OCI-LY1 (cell line): ENCODE measurements around the gene C11orf42.

Source experiments
- EZH2 ChIP-seq: fragments of 200-600 bp; sonication (generic), shearing (Covaris generic); IDR thresholded peaks from 2 replicates; pipeline ENCODE4 v1.8.0; 2017; ENCODE audit warnings: borderline replicate concordance, mixed run types, mild to moderate bottlenecking, antibody characterized with exemption, low read length, moderate library complexity, mixed read lengths
- TF ChIP-seq, protein P1 (sequence below): fragments of 200-600 bp; sonication (generic), shearing (Covaris generic); IDR thresholded peaks from 2 replicates; pipeline ENCODE4 v1.5.1; 2017; ENCODE audit warnings: mild to moderate bottlenecking, antibody characterized with exemption, low read length, moderate library complexity, mixed read lengths

DNA sequence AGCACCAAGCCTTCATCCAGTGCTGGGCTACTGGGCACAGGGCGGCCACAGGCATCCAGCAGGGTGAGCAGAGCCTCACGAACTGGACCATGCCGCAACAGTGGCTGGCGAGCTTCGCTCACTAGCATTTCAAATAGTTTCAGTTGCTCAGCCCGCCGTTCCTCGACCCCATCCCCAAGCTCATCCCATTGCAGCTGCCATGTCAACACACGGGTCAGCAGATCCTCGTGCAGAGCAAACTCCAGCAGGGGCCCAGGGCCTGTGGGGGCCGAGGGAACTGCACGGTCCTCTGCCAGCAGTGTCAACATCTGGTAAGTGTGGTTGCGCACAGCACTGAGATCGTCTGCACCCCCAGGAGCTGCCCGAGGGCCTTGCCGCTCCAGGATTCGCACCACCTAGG is 18.5 kb downstream of the C11orf42 start:
- TF ChIP-seq, protein P1, sequence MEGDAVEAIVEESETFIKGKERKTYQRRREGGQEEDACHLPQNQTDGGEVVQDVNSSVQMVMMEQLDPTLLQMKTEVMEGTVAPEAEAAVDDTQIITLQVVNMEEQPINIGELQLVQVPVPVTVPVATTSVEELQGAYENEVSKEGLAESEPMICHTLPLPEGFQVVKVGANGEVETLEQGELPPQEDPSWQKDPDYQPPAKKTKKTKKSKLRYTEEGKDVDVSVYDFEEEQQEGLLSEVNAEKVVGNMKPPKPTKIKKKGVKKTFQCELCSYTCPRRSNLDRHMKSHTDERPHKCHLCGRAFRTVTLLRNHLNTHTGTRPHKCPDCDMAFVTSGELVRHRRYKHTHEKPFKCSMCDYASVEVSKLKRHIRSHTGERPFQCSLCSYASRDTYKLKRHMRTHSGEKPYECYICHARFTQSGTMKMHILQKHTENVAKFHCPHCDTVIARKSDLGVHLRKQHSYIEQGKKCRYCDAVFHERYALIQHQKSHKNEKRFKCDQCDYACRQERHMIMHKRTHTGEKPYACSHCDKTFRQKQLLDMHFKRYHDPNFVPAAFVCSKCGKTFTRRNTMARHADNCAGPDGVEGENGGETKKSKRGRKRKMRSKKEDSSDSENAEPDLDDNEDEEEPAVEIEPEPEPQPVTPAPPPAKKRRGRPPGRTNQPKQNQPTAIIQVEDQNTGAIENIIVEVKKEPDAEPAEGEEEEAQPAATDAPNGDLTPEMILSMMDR = no peak
- TF ChIP-seq EZH2 = no peak
